ENCODE results near the gene RGCC.

GRCh38 chr13:41471785-41472184 lies 14.4 kb downstream of the RGCC start:
- TF ChIP-seq CTCF (IDR thresholded peaks at IDR 0.05) (no peak), POLR2A (IDR thresholded peaks at IDR 0.05) (no peak), EP300 (IDR thresholded peaks at IDR 0.05) (no peak)
